ENCODE results near the gene TLE5. TPM values are rescaled to one million over a fixed set of nuclear protein-coding genes. Genes with fewer than 3 reads are reported as not detected.

Gene TLE5
- total RNA-seq, 1 donor from 2014 or later, result 413 TPM

GRCh38 chr19:3067563-3067962 lies 5.3 kb upstream of the TLE5 start:
- intact Hi-C loops (cut with DNase I), result no loop called here
- ATAC-seq, result no peak
- TF ChIP-seq CTCF (IDR thresholded peaks at IDR 0.05), result no peak
- Histone ChIP-seq H3K27ac (no peak overlapping the region), H3K4me1 (peaks cover 18% of the 10 kb centered on the region), H3K27me3 (ENCODE audit: low read depth) (no peaks in the 10 kb centered on the region), H3K4me3 (no peak overlapping the region), H3K36me3 (no peaks in the 10 kb centered on the region), H3K9me3 (no peaks in the 10 kb centered on the region)
- no peak for DNase-seq

- ATAC-seq, result no peak
- intact Hi-C loops (cut with DNase I), result no loop called here
- no peaks in the 10 kb centered on the region for H3K36me3 ChIP-seq
These were observed 4.3 kb upstream of the TLE5 start for GRCh38 chr19:3066482-3067049.

GRCh38 chr19:3065675-3066357 lies 3.5 kb upstream of the TLE5 start:
- intact Hi-C loops (cut with DNase I), result no loop called here
- no peak for ATAC-seq

More at GRCh38 chr19:3066482-3067049, 4.3 kb upstream of the TLE5 start:
- no peaks in the 10 kb centered on the region for H3K27me3 ChIP-seq (ENCODE audit: low read depth)
- no peak overlapping the region for H3K27ac ChIP-seq
- peaks cover 18% of the 10 kb centered on the region for H3K4me1 ChIP-seq
- no peak for TF ChIP-seq CTCF (IDR thresholded peaks at IDR 0.05)
- H3K4me3 ChIP-seq, result no peak overlapping the region
- DNase-seq, result no peak
- no peaks in the 10 kb centered on the region for H3K9me3 ChIP-seq

GRCh38 chr19:3064011-3064330 lies 1.7 kb upstream of the TLE5 start:
- intact Hi-C loops (cut with DNase I), result no loop called here
- ATAC-seq (no peak), DNase-seq (no peak)
- H3K36me3 ChIP-seq, result peaks cover 11% of the 10 kb centered on the region
- peaks cover 40% of the 10 kb centered on the region for H3K4me1 ChIP-seq
- H3K27ac ChIP-seq, result no peak overlapping the region
- H3K4me3 ChIP-seq, result no peak overlapping the region
- TF ChIP-seq CTCF (IDR thresholded peaks at IDR 0.05), result no peak
- no peaks in the 10 kb centered on the region for H3K9me3 ChIP-seq
- H3K27me3 ChIP-seq (ENCODE audit: low read depth), result no peaks in the 10 kb centered on the region

More at GRCh38 chr19:3065675-3066357, 3.5 kb upstream of the TLE5 start:
- H3K4me1 ChIP-seq, result peaks cover 22% of the 10 kb centered on the region
- H3K36me3 ChIP-seq, result no peaks in the 10 kb centered on the region
- no peaks in the 10 kb centered on the region for H3K9me3 ChIP-seq
- no peak for TF ChIP-seq CTCF (IDR thresholded peaks at IDR 0.05)
- H3K27me3 ChIP-seq (ENCODE audit: low read depth), result no peaks in the 10 kb centered on the region
- no peak overlapping the region for H3K4me3 ChIP-seq
- no peak for DNase-seq
- peak overlapping the region; percentile 39 for H3K27ac ChIP-seq

- H3K36me3 ChIP-seq, result peaks cover 36% of the 10 kb centered on the region
- H3K4me3 ChIP-seq, result peak overlapping the region; percentile 95
- H3K4me1 ChIP-seq, result peaks cover 64% of the 10 kb centered on the region
- ATAC-seq, result peak; percentile 75 to 82
- no peaks in the 10 kb centered on the region for H3K27me3 ChIP-seq (ENCODE audit: low read depth)
- DNase-seq, result peak; percentile 70
- peak; percentile 42 for TF ChIP-seq CTCF (IDR thresholded peaks at IDR 0.05)
- peak overlapping the region; percentile 96 for H3K27ac ChIP-seq
- intact Hi-C loops (cut with DNase I), result no loop called here
- no peaks in the 10 kb centered on the region for H3K9me3 ChIP-seq
These were observed 823 bp downstream of the TLE5 start for GRCh38 chr19:3061182-3062161.
